Measurements from ENCODE around the gene FBXO4.
"Not testable (repeated sequence)": the region's sequence is repeated elsewhere in the genome, so short reads cannot be mapped to it uniquely, and the experiment has no call there.

The FBXO4 gene

GRCh38 chr5:41932770-41933169 is 7.7 kb downstream of the FBXO4 start:
- Histone ChIP-seq H2AFZ (ENCODE audit: low read length) (no peak overlapping the region), H3K9me2 (replicated peaks; ENCODE audit: insufficient read depth, low read length) (no peaks in the 10 kb centered on the region), H3K9ac (ENCODE audit: low read length) (no peak overlapping the region), H3K79me2 (ENCODE audit: low read length) (no peaks in the 10 kb centered on the region), H3K4me3 (ENCODE audit: low read length) (no peak overlapping the region), H4K20me1 (ENCODE audit: insufficient read depth, low read length) (no peaks in the 10 kb centered on the region), H3K9me3 (replicated peaks; ENCODE audit: insufficient read depth, low read length) (no peaks in the 10 kb centered on the region), H3K27ac (ENCODE audit: low read length) (no peak overlapping the region), H3K4me2 (ENCODE audit: low read depth, low read length) (no peak overlapping the region), H3F3A (ENCODE audit: insufficient read depth, low read length) (no peaks in the 10 kb centered on the region), H3K4me1 (ENCODE audit: low read length) (no peaks in the 10 kb centered on the region), H3K36me3 (replicated peaks; ENCODE audit: insufficient read depth, low read length) (no peaks in the 10 kb centered on the region), H3K27me3 (replicated peaks; ENCODE audit: insufficient read depth, low read length) (no peaks in the 10 kb centered on the region)
- TF ChIP-seq CTCF (IDR thresholded peaks at IDR 0.05; ENCODE audit: low read length): no peak
- no peak for TF ChIP-seq EZH2phosphoT487 (IDR thresholded peaks at IDR 0.05; ENCODE audit: low read length)
- TF ChIP-seq EZH2 (optimal IDR thresholded peaks at IDR 0.05; ENCODE audit: low read depth, low read length): no peak
- DNase-seq: no peak

GRCh38 chr5:41935544-41935943 is 10.5 kb downstream of the FBXO4 start:
- H3K4me1 ChIP-seq (ENCODE audit: low read length): no peaks in the 10 kb centered on the region
- H3K27ac ChIP-seq (ENCODE audit: low read length): no peak overlapping the region
- no peaks in the 10 kb centered on the region for H3K9me3 ChIP-seq (replicated peaks; ENCODE audit: insufficient read depth, low read length)
- no peak overlapping the region for H2AFZ ChIP-seq (ENCODE audit: low read length)
- H4K20me1 ChIP-seq (ENCODE audit: insufficient read depth, low read length): no peaks in the 10 kb centered on the region
- no peak overlapping the region for H3K9ac ChIP-seq (ENCODE audit: low read length)
- H3K79me2 ChIP-seq (ENCODE audit: low read length): no peaks in the 10 kb centered on the region
- no peak overlapping the region for H3K4me3 ChIP-seq (ENCODE audit: low read length)
- H3K36me3 ChIP-seq (replicated peaks; ENCODE audit: insufficient read depth, low read length): no peaks in the 10 kb centered on the region
- H3K4me2 ChIP-seq (ENCODE audit: low read depth, low read length): no peak overlapping the region
- no peak for TF ChIP-seq EZH2 (optimal IDR thresholded peaks at IDR 0.05; ENCODE audit: low read depth, low read length)
- TF ChIP-seq CTCF (IDR thresholded peaks at IDR 0.05; ENCODE audit: low read length): no peak
- no peak for TF ChIP-seq EZH2phosphoT487 (IDR thresholded peaks at IDR 0.05; ENCODE audit: low read length)
- no peak for DNase-seq
- H3K9me2 ChIP-seq (replicated peaks; ENCODE audit: insufficient read depth, low read length): no peaks in the 10 kb centered on the region
- H3F3A ChIP-seq (ENCODE audit: insufficient read depth, low read length): no peaks in the 10 kb centered on the region
- H3K27me3 ChIP-seq (replicated peaks; ENCODE audit: insufficient read depth, low read length): no peaks in the 10 kb centered on the region

GRCh38 chr5:41940641-41941040 is 15.6 kb downstream of the FBXO4 start:
- no peak for TF ChIP-seq EZH2phosphoT487 (IDR thresholded peaks at IDR 0.05; ENCODE audit: low read length)
- no peak for TF ChIP-seq CTCF (IDR thresholded peaks at IDR 0.05; ENCODE audit: low read length)
- no peak for TF ChIP-seq EZH2 (optimal IDR thresholded peaks at IDR 0.05; ENCODE audit: low read depth, low read length)
- Histone ChIP-seq H3K27me3 (replicated peaks; ENCODE audit: insufficient read depth, low read length) (no peaks in the 10 kb centered on the region), H3K9me2 (replicated peaks; ENCODE audit: insufficient read depth, low read length) (no peaks in the 10 kb centered on the region), H3K9me3 (replicated peaks; ENCODE audit: insufficient read depth, low read length) (no peaks in the 10 kb centered on the region), H3K36me3 (replicated peaks; ENCODE audit: insufficient read depth, low read length) (no peaks in the 10 kb centered on the region), H3K4me3 (ENCODE audit: low read length) (no peak overlapping the region), H3K79me2 (ENCODE audit: low read length) (no peaks in the 10 kb centered on the region), H3K27ac (ENCODE audit: low read length) (no peak overlapping the region), H3K9ac (ENCODE audit: low read length) (no peak overlapping the region), H3K4me1 (ENCODE audit: low read length) (no peaks in the 10 kb centered on the region), H3K4me2 (ENCODE audit: low read depth, low read length) (no peak overlapping the region), H2AFZ (ENCODE audit: low read length) (no peak overlapping the region), H4K20me1 (ENCODE audit: insufficient read depth, low read length) (no peaks in the 10 kb centered on the region), H3F3A (ENCODE audit: insufficient read depth, low read length) (no peaks in the 10 kb centered on the region)
- no peak for DNase-seq

GRCh38 chr5:41945332-41945955 is 20.4 kb downstream of the FBXO4 start:
- not testable (repeated sequence) for H3K4me2 ChIP-seq (ENCODE audit: low read depth, low read length); H3K27ac ChIP-seq (ENCODE audit: low read length); H3K27me3 ChIP-seq (replicated peaks; ENCODE audit: insufficient read depth, low read length); H3K9ac ChIP-seq (ENCODE audit: low read length); H3K4me1 ChIP-seq (ENCODE audit: low read length); H3F3A ChIP-seq (ENCODE audit: insufficient read depth, low read length); H3K4me3 ChIP-seq (ENCODE audit: low read length); H2AFZ ChIP-seq (ENCODE audit: low read length); DNase-seq; H4K20me1 ChIP-seq (ENCODE audit: insufficient read depth, low read length); H3K9me3 ChIP-seq (replicated peaks; ENCODE audit: insufficient read depth, low read length); H3K36me3 ChIP-seq (replicated peaks; ENCODE audit: insufficient read depth, low read length); H3K79me2 ChIP-seq (ENCODE audit: low read length); H3K9me2 ChIP-seq (replicated peaks; ENCODE audit: insufficient read depth, low read length)
